Right hindlimb (tissue), 1 donor: ENCODE data around the gene SERPINB1.
"Not testable (repeated sequence)": the region's sequence is repeated elsewhere in the genome, so short reads cannot be mapped to it uniquely, and the experiment has no call there.

Experiments used
- DNase-seq: peaks from one replicate; pipeline ENCODE4 v3.0.0-alpha.2; 2018

SERPINB1 gene

GRCh38 chr6:2865694-2866151, 24.1 kb upstream of the SERPINB1 start:
- no peak for DNase-seq

DNA sequence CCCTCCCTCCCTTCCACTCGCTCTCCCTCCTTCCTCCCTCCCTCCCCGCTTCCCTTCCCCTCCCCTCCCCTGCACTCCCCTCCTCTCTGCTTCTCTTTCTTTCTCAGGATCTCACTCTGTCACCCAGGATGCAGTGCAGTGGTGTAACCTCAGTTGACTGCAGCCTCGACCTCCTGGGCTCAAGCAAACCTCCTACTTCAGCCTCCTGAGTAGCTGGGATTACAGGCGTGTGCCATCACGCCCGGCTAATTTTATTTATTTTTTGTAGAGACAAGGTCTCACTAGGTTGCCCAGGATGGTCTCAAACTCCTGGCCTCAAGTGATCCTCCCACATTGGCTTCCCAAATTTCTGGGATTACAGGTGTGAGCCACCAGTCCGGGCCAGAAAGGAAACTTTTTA, 23.6 kb upstream of the SERPINB1 start:
- no peak for DNase-seq

DNA sequence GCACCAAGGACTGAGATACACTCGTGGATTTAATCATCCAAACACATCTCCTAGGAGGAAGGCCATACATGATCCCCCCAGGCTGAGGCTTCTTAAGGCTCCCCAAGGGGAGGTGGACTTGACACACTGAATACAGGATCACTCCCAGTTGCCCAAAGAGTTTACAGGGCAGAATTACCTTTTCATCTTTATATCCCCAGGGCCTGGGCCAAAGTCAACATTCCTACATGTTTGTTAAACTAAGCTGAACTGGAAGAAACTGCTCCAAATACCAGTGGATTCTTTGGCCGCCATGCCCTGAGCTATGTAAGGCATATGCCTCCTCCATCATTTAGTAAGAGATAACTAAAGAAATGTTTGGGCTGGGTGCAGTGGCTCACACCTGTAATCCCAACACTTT, 22.2 kb upstream of the SERPINB1 start:
- DNase-seq, result no peak

GRCh38 chr6:2862712-2863181, 21.1 kb upstream of the SERPINB1 start:
- DNase-seq, result no peak

GRCh38 chr6:2861822-2862164, 20.1 kb upstream of the SERPINB1 start:
- no peak for DNase-seq

DNA sequence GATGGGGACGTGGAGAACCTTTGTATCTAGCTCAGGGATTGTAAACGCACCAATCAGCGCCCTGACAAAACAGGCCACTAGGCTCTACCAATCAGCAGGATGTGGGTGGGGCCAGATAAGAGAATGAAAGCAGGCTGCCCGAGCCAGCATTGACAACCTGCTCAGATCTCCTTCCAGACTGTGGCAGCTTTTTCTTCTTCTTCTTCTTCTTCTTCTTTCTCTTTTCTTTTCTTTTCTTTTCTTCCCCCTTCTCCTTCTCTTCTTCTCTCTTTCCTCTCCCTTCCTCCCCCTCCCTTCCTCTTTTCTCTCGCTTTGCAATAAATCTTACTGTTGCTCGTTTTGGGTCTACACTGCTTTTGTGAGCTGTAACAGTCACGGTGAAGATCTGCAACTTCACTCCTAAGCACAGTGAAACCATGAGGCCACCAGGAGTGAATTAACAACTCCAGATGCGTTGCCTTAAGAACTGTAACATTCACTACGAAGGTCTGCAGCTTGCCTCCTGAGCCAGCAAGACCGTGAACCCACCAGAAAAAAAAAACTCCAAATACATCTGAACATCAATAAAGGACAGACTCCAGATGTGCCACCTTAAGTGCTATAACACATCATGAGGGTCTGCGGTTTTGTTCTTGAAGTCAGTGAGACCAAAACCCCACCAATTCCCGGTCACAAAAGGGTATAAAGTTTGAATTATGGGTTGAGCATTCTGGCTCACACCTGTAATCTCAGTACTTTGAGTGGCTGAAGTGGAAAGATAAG, 19.6 kb upstream of the SERPINB1 start:
- no peak for DNase-seq

GRCh38 chr6:2860706-2861059, 19.0 kb upstream of the SERPINB1 start:
- DNase-seq, result not testable (repeated sequence)

GRCh38 chr6:2859798-2860705, 18.4 kb upstream of the SERPINB1 start:
- DNase-seq, result not testable (repeated sequence)

DNA sequence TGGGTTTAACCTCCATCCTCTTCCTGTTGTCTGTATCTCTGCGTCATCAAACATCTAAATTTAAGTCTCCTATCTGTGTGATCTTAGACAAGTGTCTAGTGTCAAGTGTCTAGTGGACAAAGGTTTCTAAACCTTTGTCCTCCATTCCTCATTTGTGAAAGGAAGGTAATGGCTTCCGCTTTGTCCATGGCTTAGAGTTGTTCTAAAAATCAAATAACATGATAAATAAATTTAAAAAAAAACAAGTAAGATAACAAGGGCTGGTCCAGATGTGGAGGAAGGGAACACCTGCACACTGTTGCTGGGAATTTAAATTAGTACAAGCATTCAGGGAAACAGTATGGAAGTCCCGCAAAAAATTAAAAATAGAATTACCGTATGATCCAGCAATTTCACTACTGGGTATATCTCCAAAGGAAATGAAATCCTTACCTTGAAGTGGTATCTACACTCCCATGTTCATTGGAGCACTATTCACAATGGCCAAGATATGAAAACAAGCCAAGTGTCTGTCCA, 17.6 kb upstream of the SERPINB1 start:
- no peak for DNase-seq

DNA sequence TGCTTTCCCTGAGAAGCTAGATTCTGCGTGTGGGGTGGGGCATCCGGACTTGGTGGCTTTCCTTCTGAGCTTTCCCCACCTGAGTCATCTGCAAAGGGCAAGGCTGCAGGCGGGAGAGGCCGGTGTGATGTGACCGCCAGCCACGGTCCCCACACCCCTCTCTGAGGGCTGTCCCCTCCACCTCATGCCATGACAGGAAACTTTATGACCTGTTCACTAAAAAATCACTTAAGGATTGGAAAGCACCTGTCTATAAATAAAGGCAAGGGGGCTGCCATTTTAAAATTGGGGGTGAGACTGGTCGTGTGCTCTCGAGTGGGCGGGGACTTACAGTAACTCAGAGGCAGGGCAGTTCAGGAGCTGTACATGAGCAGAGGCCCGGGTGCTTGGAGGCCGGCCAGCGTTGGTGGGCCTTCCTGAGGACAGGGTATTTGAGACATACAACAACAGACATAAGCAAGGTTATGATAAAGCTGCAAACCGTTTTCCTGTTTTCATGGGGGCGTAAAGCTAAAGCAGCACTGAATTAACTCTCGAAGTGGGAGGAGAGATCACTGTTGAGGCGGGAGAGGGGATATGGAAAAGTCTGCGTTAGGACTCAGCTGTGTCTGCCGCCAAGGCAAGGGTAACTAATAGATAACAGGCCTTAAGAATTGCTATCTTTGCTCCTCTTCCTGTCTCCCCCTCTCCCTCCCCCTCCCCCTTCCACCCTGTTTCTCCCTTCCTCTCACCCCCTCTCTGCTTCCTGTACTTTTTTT, 16.1 kb upstream of the SERPINB1 start:
- peak; percentile 83 for DNase-seq

- DNase-seq, result no peak
Measured at GRCh38 chr6:2857185-2857579, 15.5 kb upstream of the SERPINB1 start.

DNA sequence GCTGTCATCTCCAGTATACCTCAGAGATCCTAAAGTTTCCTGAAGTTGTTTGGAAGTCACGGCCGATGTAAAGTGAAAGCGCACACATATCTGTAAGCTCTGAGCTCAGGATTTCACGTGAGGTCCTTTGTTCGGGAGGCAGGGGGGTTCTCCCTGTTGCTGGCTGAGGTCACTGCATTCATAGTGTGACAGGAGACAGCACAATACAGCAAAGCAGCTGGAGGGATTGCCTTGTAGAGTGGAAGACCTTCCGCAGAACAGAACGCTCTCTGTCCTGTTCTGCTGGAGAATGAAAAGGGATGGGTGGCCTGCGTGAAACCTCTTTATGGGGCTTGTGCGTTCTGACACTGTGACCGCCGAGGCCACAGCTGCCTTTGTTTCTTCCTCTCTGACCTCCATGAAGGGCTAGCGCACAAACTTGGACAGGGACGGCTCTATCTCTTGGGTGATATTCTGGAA, 13.4 kb upstream of the SERPINB1 start:
- DNase-seq, result peak; percentile 56

DNA sequence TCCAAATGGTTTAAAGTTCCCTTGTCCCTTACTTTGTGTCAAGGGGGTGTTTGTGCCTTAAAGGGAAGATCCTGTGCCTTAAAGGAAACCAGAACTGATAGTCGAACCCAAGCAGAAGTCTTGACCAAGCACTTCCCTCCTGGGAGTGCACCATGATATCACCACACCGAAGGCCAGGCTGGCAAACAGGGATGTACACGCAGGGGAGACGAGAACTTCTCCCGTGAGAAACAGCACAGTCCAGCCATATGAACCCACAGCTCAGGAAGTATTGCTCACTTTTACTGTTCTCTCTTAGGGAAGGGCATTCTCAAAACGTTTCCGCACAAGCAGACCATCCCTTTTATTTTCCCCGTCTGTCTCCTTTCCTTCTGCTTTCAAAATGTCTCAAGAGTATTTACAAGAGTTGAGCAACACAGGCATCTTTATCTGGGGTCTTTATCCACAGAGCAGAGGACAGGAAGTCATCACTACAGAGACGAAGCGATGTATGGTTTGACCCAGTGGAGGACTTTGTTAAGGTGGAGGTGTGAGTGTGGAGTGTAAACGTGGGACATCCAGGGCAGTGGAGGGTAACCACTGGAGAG, 12.8 kb upstream of the SERPINB1 start:
- DNase-seq, result no peak

GRCh38 chr6:2853769-2854395, 12.2 kb upstream of the SERPINB1 start:
- peak; percentile 66 for DNase-seq

- DNase-seq, result not testable (repeated sequence)
Measured at GRCh38 chr6:2853378-2853768, 11.7 kb upstream of the SERPINB1 start.

DNA sequence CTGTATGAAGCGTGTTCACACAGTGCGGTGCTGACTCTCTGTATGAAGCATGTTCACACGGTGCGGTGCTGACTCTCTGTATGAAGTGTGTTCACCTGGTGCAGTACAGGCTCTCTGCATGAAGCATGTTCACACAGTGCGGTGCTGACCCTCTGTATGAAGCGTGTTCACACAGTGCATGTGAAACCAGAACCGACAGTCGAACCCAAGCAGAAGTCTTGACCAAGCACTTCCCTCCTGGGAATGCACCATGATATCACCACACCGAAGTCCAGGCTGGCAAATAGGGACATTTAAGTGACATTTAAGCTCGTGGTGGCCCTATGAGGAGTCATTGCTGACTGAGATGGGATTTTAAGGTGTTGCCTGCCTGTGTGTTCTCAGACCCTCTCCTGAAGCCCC, 11.3 kb upstream of the SERPINB1 start:
- no peak for DNase-seq

- no peak for DNase-seq
Measured at GRCh38 chr6:2852514-2852855, 10.8 kb upstream of the SERPINB1 start.

DNA sequence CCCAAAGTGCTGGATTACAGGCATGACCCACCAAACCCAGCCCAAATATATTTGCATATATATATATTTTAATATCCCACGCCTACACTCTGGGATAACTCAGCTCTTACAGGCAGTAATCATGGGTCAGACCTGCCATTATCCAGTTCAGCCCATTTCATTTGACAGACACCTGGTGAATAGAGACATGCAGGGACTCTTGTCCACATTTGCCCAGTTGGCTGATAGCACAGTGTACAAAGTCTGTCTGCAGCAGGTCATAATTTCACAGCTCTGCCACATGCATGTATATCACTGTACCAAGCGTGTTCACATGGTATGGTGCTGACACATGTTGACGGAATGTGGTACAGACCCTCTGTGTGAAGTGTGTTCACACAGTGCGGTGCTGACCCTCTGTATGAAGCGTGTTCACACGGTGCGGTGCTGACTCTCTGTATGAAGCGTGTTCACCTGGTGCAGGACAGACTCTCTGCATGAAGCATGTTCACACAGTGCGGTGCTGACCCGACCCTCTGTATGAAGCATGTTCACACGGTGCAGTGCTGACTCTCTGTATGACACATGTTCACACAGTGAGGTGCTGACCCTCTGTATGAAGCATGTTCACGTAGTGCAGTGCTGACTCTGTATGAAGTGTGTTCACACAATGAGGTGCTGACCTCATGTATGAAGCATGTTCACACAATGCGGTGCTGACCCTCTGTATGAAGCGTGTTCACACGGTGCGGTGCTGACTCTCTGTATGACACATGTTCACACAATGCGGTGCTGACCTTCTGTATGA, 10.3 kb upstream of the SERPINB1 start:
- DNase-seq, result no peak

- no peak for DNase-seq
Measured at GRCh38 chr6:2850538-2851113, 9.0 kb upstream of the SERPINB1 start.

DNA sequence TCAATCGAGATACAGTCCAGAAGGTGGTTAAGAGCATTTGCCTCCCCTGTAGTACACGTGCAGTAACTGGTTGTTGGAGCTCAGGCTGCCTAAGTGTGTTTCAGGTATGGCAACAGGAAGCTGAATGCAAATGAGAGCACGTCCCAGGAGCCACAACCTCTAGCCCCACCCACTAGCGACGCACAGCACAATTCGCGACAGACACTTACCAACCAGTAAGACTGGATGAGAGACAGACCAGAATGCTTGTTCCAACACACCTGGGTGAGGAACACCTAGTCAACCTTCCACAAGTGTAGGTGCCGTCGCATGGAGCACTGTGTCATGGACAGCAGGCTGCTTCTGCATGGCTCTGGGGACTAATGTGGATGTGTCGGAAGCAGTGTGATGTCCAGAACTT, 7.2 kb upstream of the SERPINB1 start:
- DNase-seq, result no peak

GRCh38 chr6:2845880-2846208, 4.2 kb upstream of the SERPINB1 start:
- no peak for DNase-seq
